ENCODE measurements around the gene MICU1. TPM values are rescaled to one million over a fixed set of nuclear protein-coding genes. Genes with fewer than 3 reads are reported as not detected.

The MICU1 gene
- total RNA-seq, 1 experiment from 2014 or later: 36.0 TPM

GRCh38 chr10:72351479-72351878 lies 274.4 kb downstream of the MICU1 start:
- peak overlapping the region; percentile 38; the same call in 1 of the 2 replicates for H3K27ac Mint-ChIP-seq
- peaks cover 27% of the 10 kb centered on the region for H3K4me1 Mint-ChIP-seq
- no peak for ATAC-seq
- ChIA-PET CTCF (no interaction called here), POLR2A (interaction anchor here (0.6 kb wide), 1 partner anchor 103 kb away, joined by 3 read pairs; no protein-coding TSS in a partner anchor)
- H3K9me3 Mint-ChIP-seq: no peaks in the 10 kb centered on the region
- no peak for DNase-seq (ENCODE audit: low spot score)
- peaks cover 3% of the 10 kb centered on the region; the same call in 1 of the 2 replicates for H3K36me3 Mint-ChIP-seq
- no peaks in the 10 kb centered on the region for H3K27me3 Mint-ChIP-seq (ENCODE audit: low read depth)
- H3K4me3 Mint-ChIP-seq: no peak overlapping the region
- TF ChIP-seq FOXK1 (CRISPR knock-in tag; IDR thresholded peaks at IDR 0.05) (no peak), TEAD4 (CRISPR knock-in tag; IDR thresholded peaks at IDR 0.05) (no peak), RELA (CRISPR knock-in tag; IDR thresholded peaks at IDR 0.05; ENCODE audit: borderline replicate concordance) (no peak), ESRRA (CRISPR knock-in tag; IDR thresholded peaks at IDR 0.05; ENCODE audit: borderline replicate concordance) (no peak), NR2C2 (CRISPR knock-in tag; IDR thresholded peaks at IDR 0.05) (no peak), USF1 (CRISPR knock-in tag; IDR thresholded peaks at IDR 0.05) (no peak), AR (CRISPR knock-in tag; IDR thresholded peaks at IDR 0.05) (no peak), CREB1 (CRISPR knock-in tag; IDR thresholded peaks at IDR 0.05) (no peak), ZNF263 (CRISPR knock-in tag; IDR thresholded peaks at IDR 0.05; ENCODE audit: low read depth) (no peak), CBFB (CRISPR knock-in tag; IDR thresholded peaks at IDR 0.05; ENCODE audit: low read depth) (no peak), MYBL2 (CRISPR knock-in tag; IDR thresholded peaks at IDR 0.05) (no peak), GABPB1 (CRISPR knock-in tag; IDR thresholded peaks at IDR 0.05) (no peak), OVOL2 (CRISPR knock-in tag; IDR thresholded peaks at IDR 0.05; ENCODE audit: borderline replicate concordance) (no peak), ZMAT4 (CRISPR knock-in tag; IDR thresholded peaks at IDR 0.05) (no peak), STAT6 (CRISPR knock-in tag; conservative IDR thresholded peaks at IDR 0.05; ENCODE audit: low read depth) (no peak), ETV6 (CRISPR knock-in tag; IDR thresholded peaks at IDR 0.05) (no peak), NFE2L1 (CRISPR knock-in tag; IDR thresholded peaks at IDR 0.05) (no peak), ZNF121 (CRISPR knock-in tag; IDR thresholded peaks at IDR 0.05) (no peak)
- TF ChIP-seq, protein P1, sequence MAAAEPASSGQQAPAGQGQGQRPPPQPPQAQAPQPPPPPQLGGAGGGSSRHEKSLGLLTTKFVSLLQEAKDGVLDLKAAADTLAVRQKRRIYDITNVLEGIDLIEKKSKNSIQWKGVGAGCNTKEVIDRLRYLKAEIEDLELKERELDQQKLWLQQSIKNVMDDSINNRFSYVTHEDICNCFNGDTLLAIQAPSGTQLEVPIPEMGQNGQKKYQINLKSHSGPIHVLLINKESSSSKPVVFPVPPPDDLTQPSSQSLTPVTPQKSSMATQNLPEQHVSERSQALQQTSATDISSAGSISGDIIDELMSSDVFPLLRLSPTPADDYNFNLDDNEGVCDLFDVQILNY (CRISPR knock-in tag; IDR thresholded peaks at IDR 0.05): no peak
- TF ChIP-seq, protein P2, sequence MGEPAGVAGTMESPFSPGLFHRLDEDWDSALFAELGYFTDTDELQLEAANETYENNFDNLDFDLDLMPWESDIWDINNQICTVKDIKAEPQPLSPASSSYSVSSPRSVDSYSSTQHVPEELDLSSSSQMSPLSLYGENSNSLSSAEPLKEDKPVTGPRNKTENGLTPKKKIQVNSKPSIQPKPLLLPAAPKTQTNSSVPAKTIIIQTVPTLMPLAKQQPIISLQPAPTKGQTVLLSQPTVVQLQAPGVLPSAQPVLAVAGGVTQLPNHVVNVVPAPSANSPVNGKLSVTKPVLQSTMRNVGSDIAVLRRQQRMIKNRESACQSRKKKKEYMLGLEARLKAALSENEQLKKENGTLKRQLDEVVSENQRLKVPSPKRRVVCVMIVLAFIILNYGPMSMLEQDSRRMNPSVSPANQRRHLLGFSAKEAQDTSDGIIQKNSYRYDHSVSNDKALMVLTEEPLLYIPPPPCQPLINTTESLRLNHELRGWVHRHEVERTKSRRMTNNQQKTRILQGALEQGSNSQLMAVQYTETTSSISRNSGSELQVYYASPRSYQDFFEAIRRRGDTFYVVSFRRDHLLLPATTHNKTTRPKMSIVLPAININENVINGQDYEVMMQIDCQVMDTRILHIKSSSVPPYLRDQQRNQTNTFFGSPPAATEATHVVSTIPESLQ (CRISPR knock-in tag; IDR thresholded peaks at IDR 0.05): no peak
